Endodermal cell (in vitro differentiated cells): ENCODE results near the gene ZIC4. TPM values are rescaled to one million over a fixed set of nuclear protein-coding genes. Genes with fewer than 3 reads are reported as not detected.

ENCODE experiments used
- DNase-seq: peaks from one replicate; pipeline ENCODE4 v3.0.0-alpha.2; 2017
- H3K27ac ChIP-seq: 2 replicates; pipeline ENCODE4 v1.5.1; 2013; ENCODE audit warnings: mild to moderate bottlenecking, low read depth, low read length, moderate library complexity
- H3K27me3 ChIP-seq: 2 replicates; pipeline ENCODE4 v1.6.1; 2013; ENCODE audit warnings: mild to moderate bottlenecking, low read length, moderate library complexity; ENCODE audit not compliant: insufficient read depth, control insufficient read depth, poor library complexity, severe bottlenecking
- H3K36me3 ChIP-seq: 2 replicates; pipeline ENCODE4 v1.7.0; 2013; ENCODE audit warnings: mild to moderate bottlenecking, low read length, moderate library complexity; ENCODE audit not compliant: control insufficient read depth, insufficient read depth
- H3K4me1 ChIP-seq: one replicate; pipeline ENCODE4 v1.7.0; 2013; ENCODE audit warnings: low read length; ENCODE audit not compliant: control insufficient read depth, insufficient read depth
- H3K4me3 ChIP-seq: 2 replicates; pipeline ENCODE4 v1.5.1; 2013; ENCODE audit warnings: mild to moderate bottlenecking, low read length, moderate library complexity
- H3K9ac ChIP-seq: 2 replicates; pipeline ENCODE4 v1.6.1; 2013; ENCODE audit warnings: mild to moderate bottlenecking, low read length, moderate library complexity; ENCODE audit not compliant: poor library complexity, severe bottlenecking; ENCODE audit errors: extremely low read depth
- H3K9me3 ChIP-seq: 2 replicates; pipeline ENCODE4 v1.6.1; 2013; ENCODE audit warnings: mild to moderate bottlenecking, low read length, moderate library complexity; ENCODE audit not compliant: control insufficient read depth
- H3K27ac Mint-ChIP-seq: 2 replicates; pipeline ENCODE4 v1.8.0; 2020; ENCODE audit warnings: mixed read lengths
- H3K27me3 Mint-ChIP-seq: 2 replicates; pipeline ENCODE4 v1.8.0; 2021; ENCODE audit warnings: mild to moderate bottlenecking, mixed read lengths; ENCODE audit not compliant: insufficient read depth
- H3K36me3 Mint-ChIP-seq: 2 replicates; pipeline ENCODE4 v1.8.0; 2020; ENCODE audit warnings: low read depth, mixed read lengths
- H3K4me1 Mint-ChIP-seq: 2 replicates; pipeline ENCODE4 v1.8.0; 2020; ENCODE audit warnings: mixed read lengths
- H3K4me3 Mint-ChIP-seq: 2 replicates; pipeline ENCODE4 v1.8.0; 2020; ENCODE audit warnings: mild to moderate bottlenecking, moderate library complexity, mixed read lengths
- H3K9me3 Mint-ChIP-seq: 2 replicates; pipeline ENCODE4 v1.8.0; 2020; ENCODE audit warnings: mild to moderate bottlenecking, mixed read lengths
- CTCF ChIP-seq: fragments of 200-600 bp; sonication (generic); conservative IDR thresholded peaks from 2 replicates; pipeline ENCODE4 v1.5.0; 2021; ENCODE audit warnings: antibody characterized with exemption, mild to moderate bottlenecking
- WGBS, 2 experiments: methylation state at CpG; one replicate each; pipeline versions ENCODE4 v1.1.5 to v1.1.7; 2013; ENCODE audit warnings: missing lambda C conversion rate in 2 of 2, mixed read lengths in 1 of 2; ENCODE audit not compliant: insufficient coverage in 1 of 2, insufficient read length in 1 of 2; 5-methylcytosine and 5-hydroxymethylcytosine counted together
- total RNA-seq, 2 donors: library from RNA; stranded (reverse); fragmentation: NEBNext Ultra II Directional in 1 of 2; extraction: Animal tissue kit (Norgen Biotek cat#: 25700) in 1 of 2; gene quantifications; 2 replicates in 1 of 2; 3 replicates in 1 of 2; pipeline ENCODE4 v1.2.1, GENCODE V29; 2021

The ZIC4 gene
- total RNA-seq, 2 donors from 2014 or later, result not detected

DNA sequence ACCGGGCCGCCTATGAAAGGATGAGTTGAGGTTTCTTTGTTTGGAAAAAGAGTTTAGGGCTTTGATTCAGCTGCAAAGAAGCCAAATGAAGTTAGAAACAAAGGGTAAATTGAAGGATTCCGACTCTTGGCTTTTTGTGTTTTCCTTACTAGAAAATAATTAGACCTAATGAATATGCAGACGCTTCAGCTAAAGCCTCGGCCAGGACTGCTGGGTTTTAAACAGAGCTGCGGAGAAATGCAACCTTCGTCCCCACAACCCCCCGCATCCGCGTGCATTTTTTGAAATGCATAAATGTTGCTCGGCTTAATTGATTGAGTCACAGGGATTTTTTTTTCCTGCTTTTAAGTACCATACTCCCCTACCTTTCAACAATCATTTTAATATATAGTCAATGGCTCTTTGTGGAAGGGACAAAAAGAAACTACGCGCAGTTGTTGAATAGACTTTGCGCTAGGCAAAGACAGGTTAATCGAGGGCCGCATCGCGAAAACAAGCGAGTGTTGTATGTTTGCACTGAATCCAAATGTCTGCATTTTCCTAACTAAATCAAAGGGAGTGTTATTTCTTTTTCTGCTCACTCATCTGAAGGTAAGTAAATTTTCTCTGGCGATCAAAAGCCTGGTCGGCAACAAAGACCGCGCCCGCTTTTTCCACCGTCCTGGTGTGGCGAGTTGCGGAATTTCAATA, 1.3 kb upstream of the ZIC4 start:
- Mint-ChIP-seq H3K9me3 (no peaks in the 10 kb centered on the region), H3K36me3 (no peaks in the 10 kb centered on the region), H3K27me3 (peaks cover 99% of the 10 kb centered on the region), H3K4me3 (no peak overlapping the region), H3K27ac (no peak overlapping the region), H3K4me1 (peaks cover 26% of the 10 kb centered on the region)
- no peak for DNase-seq
- peak overlapping the region; percentile 96 for H3K27ac ChIP-seq
- no peaks in the 10 kb centered on the region for H3K4me1 ChIP-seq
- WGBS, 2 experiments, result 1 to 2% methylated on average over 20 to 26 of the region's 27 CpGs
- H3K4me3 ChIP-seq, result peak overlapping the region; percentile 72
- H3K9me3 ChIP-seq, result no peaks in the 10 kb centered on the region
- TF ChIP-seq CTCF, result no peak
- H3K9ac ChIP-seq, result no peak overlapping the region
- H3K27me3 ChIP-seq, result peaks cover 100% of the 10 kb centered on the region
- H3K36me3 ChIP-seq, result no peaks in the 10 kb centered on the region

DNA sequence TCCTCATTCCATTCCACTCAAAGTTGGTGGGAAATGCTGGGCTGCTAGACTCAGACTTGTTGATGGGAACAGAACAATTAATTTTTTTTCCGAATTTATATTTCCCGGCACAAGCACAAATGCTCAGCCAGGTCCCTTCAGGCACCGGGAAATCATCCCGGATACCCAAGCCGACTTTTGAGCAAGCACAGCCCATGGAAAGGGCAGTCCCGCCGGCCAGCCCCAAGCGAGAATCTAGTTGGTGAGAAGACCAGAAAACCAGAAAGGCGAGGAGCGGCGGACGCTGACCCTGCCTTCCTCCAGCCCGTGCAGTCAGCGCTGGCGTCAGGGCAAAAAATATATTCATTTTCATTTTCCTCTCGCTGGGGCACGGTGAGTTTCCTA, 763 bp upstream of the ZIC4 start:
- Mint-ChIP-seq H3K9me3 (no peaks in the 10 kb centered on the region), H3K27ac (no peak overlapping the region), H3K27me3 (peaks cover 99% of the 10 kb centered on the region), H3K4me1 (peaks cover 22% of the 10 kb centered on the region), H3K4me3 (no peak overlapping the region), H3K36me3 (no peaks in the 10 kb centered on the region)
- WGBS, 2 experiments, result 0 to 3% methylated on average over 4 to 17 of the region's 17 CpGs
- no peak for TF ChIP-seq CTCF
- Histone ChIP-seq H3K9ac (no peak overlapping the region), H3K36me3 (no peaks in the 10 kb centered on the region), H3K9me3 (no peaks in the 10 kb centered on the region), H3K4me1 (no peaks in the 10 kb centered on the region), H3K4me3 (no peak overlapping the region), H3K27me3 (peaks cover 100% of the 10 kb centered on the region), H3K27ac (peak overlapping the region; percentile 96)
- DNase-seq, result peak; percentile 69

- no peaks in the 10 kb centered on the region for H3K9me3 Mint-ChIP-seq
- no peaks in the 10 kb centered on the region for H3K36me3 Mint-ChIP-seq
- no peaks in the 10 kb centered on the region for H3K9me3 ChIP-seq
- DNase-seq, result peak; percentile 80
- peaks cover 22% of the 10 kb centered on the region for H3K4me1 Mint-ChIP-seq
- H3K27me3 ChIP-seq, result peaks cover 100% of the 10 kb centered on the region
- no peak overlapping the region for H3K4me3 Mint-ChIP-seq
- no peak overlapping the region for H3K4me3 ChIP-seq
- no peaks in the 10 kb centered on the region for H3K36me3 ChIP-seq
- H3K27me3 Mint-ChIP-seq, result peaks cover 99% of the 10 kb centered on the region
- H3K27ac ChIP-seq, result peak overlapping the region; percentile 59
- no peaks in the 10 kb centered on the region for H3K4me1 ChIP-seq
- H3K9ac ChIP-seq, result no peak overlapping the region
- TF ChIP-seq CTCF, result no peak
- 7 to 8% methylated on average over 14 to 27 of the region's 27 CpGs for WGBS, 2 experiments
- no peak overlapping the region for H3K27ac Mint-ChIP-seq
Measured at GRCh38 chr3:147405231-147406027, 914 bp downstream of the ZIC4 start.
